HepG2 (cell line): ENCODE measurements around the gene HSPA4L. TPM values are rescaled to one million over a fixed set of nuclear protein-coding genes. Genes with fewer than 3 reads are reported as not detected.
A peak's percentile ranks its signal among the peaks of the same experiment; 100 is the strongest.

Source experiments
- GABPA ChIP-seq, 2 experiments: IDR thresholded peaks; 2 replicates each; pipeline ENCODE4 v1.6.1; 2011 to 2016; ENCODE audit warnings: low read depth in 2 of 2, low read length in 1 of 2, missing biosample characterization in 1 of 2, missing genetic modification characterization in 1 of 2
- GPN1 ChIP-seq: sonication (generic); formaldehyde crosslinking; IDR thresholded peaks from 2 replicates; pipeline ENCODE4 v1.5.1; 2020; ENCODE audit warnings: missing genetic modification reagents, borderline replicate concordance
- HNF1B ChIP-seq: sonication (generic); formaldehyde crosslinking; IDR thresholded peaks from 2 replicates; pipeline ENCODE4 v1.5.1; 2020; ENCODE audit warnings: mild to moderate bottlenecking, moderate library complexity, missing genetic modification reagents
- IRX3 ChIP-seq: sonication (generic); formaldehyde crosslinking; IDR thresholded peaks from 2 replicates; pipeline ENCODE4 v1.8.1; 2023; ENCODE audit warnings: mild to moderate bottlenecking, low read depth, missing genetic modification reagents, borderline replicate concordance
- KLF13 ChIP-seq: sonication (generic); formaldehyde crosslinking; IDR thresholded peaks from 2 replicates; pipeline ENCODE4 v1.4.0; 2020; ENCODE audit warnings: mild to moderate bottlenecking, missing genetic modification reagents
- MAF1 ChIP-seq: sonication (generic); formaldehyde crosslinking; IDR thresholded peaks from 2 replicates; pipeline ENCODE4 v1.5.0; 2020; ENCODE audit warnings: missing genetic modification reagents, borderline replicate concordance
- POGK ChIP-seq: sonication (generic); formaldehyde crosslinking; conservative IDR thresholded peaks from 2 replicates; pipeline ENCODE4 v1.8.0; 2022; ENCODE audit warnings: mild to moderate bottlenecking, moderate library complexity, missing genetic modification reagents
- SIX1 ChIP-seq: sonication (generic); formaldehyde crosslinking; IDR thresholded peaks from 2 replicates; pipeline ENCODE4 v1.4.0; 2020; ENCODE audit warnings: missing genetic modification reagents, borderline replicate concordance
- SP1 ChIP-seq, 2 experiments: fragments of 450-650 bp in 1 of 2; sonication (generic) in 1 of 2; formaldehyde crosslinking in 1 of 2; IDR thresholded peaks; 2 replicates each; pipeline versions ENCODE4 v1.4.0 to v1.6.1; 2016 to 2020; ENCODE audit warnings: missing genetic modification reagents in 1 of 2
- TIGD3 ChIP-seq: sonication (generic); formaldehyde crosslinking; IDR thresholded peaks from 2 replicates; pipeline ENCODE4 v1.5.1; 2020; ENCODE audit warnings: mild to moderate bottlenecking, missing genetic modification reagents, borderline replicate concordance
- TRIM24 ChIP-seq: sonication (generic); formaldehyde crosslinking; IDR thresholded peaks from 2 replicates; pipeline ENCODE4 v1.8.0; 2022; ENCODE audit warnings: mild to moderate bottlenecking, missing genetic modification reagents
- ZBTB4 ChIP-seq: sonication (generic); formaldehyde crosslinking; IDR thresholded peaks from 2 replicates; pipeline ENCODE4 v1.4.0; 2020; ENCODE audit warnings: missing genetic modification reagents, mild to moderate bottlenecking, borderline replicate concordance
- ZFP36L1 ChIP-seq: sonication (generic); formaldehyde crosslinking; IDR thresholded peaks from 2 replicates; pipeline ENCODE4 v1.8.0; 2022; ENCODE audit warnings: mild to moderate bottlenecking, missing genetic modification reagents, moderate library complexity
- ZNF253 ChIP-seq: sonication (generic); formaldehyde crosslinking; IDR thresholded peaks from 2 replicates; pipeline ENCODE4 v1.8.0; 2022; ENCODE audit warnings: mild to moderate bottlenecking, missing genetic modification reagents, borderline replicate concordance
- ZNF441 ChIP-seq: sonication (generic); formaldehyde crosslinking; IDR thresholded peaks from 2 replicates; pipeline ENCODE4 v1.7.0; 2021; ENCODE audit warnings: missing genetic modification reagents, borderline replicate concordance
- ZNF572 ChIP-seq: sonication (generic); formaldehyde crosslinking; IDR thresholded peaks from 2 replicates; pipeline ENCODE4 v1.5.1; 2020; ENCODE audit warnings: mild to moderate bottlenecking, missing genetic modification reagents
- ZNF576 ChIP-seq: sonication (generic); formaldehyde crosslinking; IDR thresholded peaks from 2 replicates; pipeline ENCODE4 v1.4.0; 2020; ENCODE audit warnings: mild to moderate bottlenecking, missing genetic modification reagents
- ZNF883 ChIP-seq: sonication (generic); formaldehyde crosslinking; IDR thresholded peaks from 2 replicates; pipeline ENCODE4 v1.5.1; 2020; ENCODE audit warnings: mild to moderate bottlenecking, missing genetic modification reagents; ENCODE audit errors: not compliant biosample characterization
- polyA plus RNA-seq, 8 experiments: library from polyadenylated mRNA; depleted of rRNA in 3 of 8; stranded (reverse) in 7 of 8; unstranded in 1 of 8; fragments of >200 nt; fragmentation: Illumina TruSeq in 4 of 8; extraction: Trizol in 4 of 8; gene quantifications; 2 replicates each; pipeline versions ENCODE4 v1.2.1 to v1.2.3, GENCODE V29; 2011 to 2016; ENCODE audit warnings: low read depth in 4 of 8, missing spikeins in 1 of 8, mixed read lengths in 1 of 8; ENCODE audit not compliant: insufficient read depth in 1 of 8
- total RNA-seq, 5 experiments: library from RNA; depleted of rRNA; stranded (reverse); fragments of >200 nt; fragmentation: Illumina TruSeq; extraction: Trizol; gene quantifications; 2 replicates each; pipeline ENCODE4 v1.2.3, GENCODE V29; 2016; ENCODE audit warnings: low read depth in 1 of 5

HSPA4L gene
- total and polyA plus RNA-seq, 2 of the 13 experiments (the other 11 are each of a cell fraction or from before 2014, with no cell fraction given), result 3.7 to 31.5 TPM

GRCh38 chr4:127880763-127881562, 98.8 kb downstream of the HSPA4L start, which contains the start of gene PLK4 (continued):
- TF ChIP-seq ZBTB4, result no peak; the same call in 1 of the 2 replicates
- 0 out of 2 replicates have a peak, but pooled peaks have one; percentile 14 for TF ChIP-seq ZNF441 (CRISPR knock-in tag)
- TF ChIP-seq POGK, result peak; percentile 90
- TF ChIP-seq SIX1 (CRISPR knock-in tag), result 0 out of 2 replicates have a peak, but pooled peaks have one; percentile 31
- TF ChIP-seq ZNF576, result no peak
- no peak for TF ChIP-seq MAF1 (CRISPR knock-in tag)
- peak; percentile 68; the same call in 1 of the 2 replicates for TF ChIP-seq ZNF253 (CRISPR knock-in tag)
- no peak for TF ChIP-seq ZFP36L1 (CRISPR knock-in tag)
- no peak for TF ChIP-seq KLF13
- no peak for TF ChIP-seq TIGD3 (CRISPR knock-in tag)
- TF ChIP-seq ZNF883 (CRISPR knock-in tag), result peak; percentile 72
- TF ChIP-seq TRIM24 (CRISPR knock-in tag), result no peak
- TF ChIP-seq SP1 (IDR thresholded peaks at IDR 0.05), result no peak
- peak; percentile 26 for TF ChIP-seq SP1 (CRISPR knock-in tag; IDR thresholded peaks at IDR 0.05)
- no peak for TF ChIP-seq GPN1 (CRISPR knock-in tag)
- TF ChIP-seq GABPA (IDR thresholded peaks at IDR 0.05; ENCODE audit: low read depth, low read length), result no peak
- TF ChIP-seq GABPA (CRISPR knock-in tag; IDR thresholded peaks at IDR 0.05; ENCODE audit: low read depth), result peak; percentile 74
- peak; percentile 76 for TF ChIP-seq HNF1B
- no peak for TF ChIP-seq ZNF572
- TF ChIP-seq IRX3, result peak; percentile 72; the same call in 1 of the 2 replicates
